Measurements from ENCODE around the gene MYL6.
"Not testable (repeated sequence)": the region's sequence is repeated elsewhere in the genome, so short reads cannot be mapped to it uniquely, and the experiment has no call there.

MYL6 gene

GRCh38 chr12:56129942-56130495 is 28.1 kb upstream of the MYL6 start:
- DNase-seq = no peak

GRCh38 chr12:56130876-56131275 is 27.3 kb upstream of the MYL6 start:
- no peak for DNase-seq

GRCh38 chr12:56134897-56135296 is 23.3 kb upstream of the MYL6 start:
- no peak for DNase-seq

- DNase-seq = no peak
Measured at GRCh38 chr12:56137853-56138571, 20.1 kb upstream of the MYL6 start.

- DNase-seq = no peak
Measured at GRCh38 chr12:56141946-56142784, 16.0 kb upstream of the MYL6 start.

GRCh38 chr12:56143217-56143616 is 14.9 kb upstream of the MYL6 start:
- no peak for DNase-seq

- DNase-seq = no peak
Measured at GRCh38 chr12:56143870-56144269, 14.3 kb upstream of the MYL6 start.

- DNase-seq = no peak
Measured at GRCh38 chr12:56145217-56145616, 12.9 kb upstream of the MYL6 start.

GRCh38 chr12:56146492-56147460 is 11.4 kb upstream of the MYL6 start:
- DNase-seq = no peak

GRCh38 chr12:56150563-56150962 is 7.6 kb upstream of the MYL6 start:
- DNase-seq = no peak

- no peak for DNase-seq
Measured at GRCh38 chr12:56151672-56152131, 6.5 kb upstream of the MYL6 start.

GRCh38 chr12:56152132-56152755 is 5.9 kb upstream of the MYL6 start, which contains the start of gene MYL6B:
Gene MYL6B (plus strand): TSS chr12:56152587. CDS start chr12:56153919, 1,332 bp downstream.
- DNase-seq = peak; percentile 62

GRCh38 chr12:56152756-56153677 is 5.1 kb upstream of the MYL6 start:
- no peak for DNase-seq

- no peak for DNase-seq
Measured at GRCh38 chr12:56153678-56154065, 4.5 kb upstream of the MYL6 start.

- DNase-seq = no peak
Measured at GRCh38 chr12:56154246-56154771, 3.9 kb upstream of the MYL6 start.

- no peak for DNase-seq
Measured at GRCh38 chr12:56154818-56155217, 3.3 kb upstream of the MYL6 start.

- no peak for DNase-seq
Measured at GRCh38 chr12:56155256-56155845, 2.8 kb upstream of the MYL6 start.

- not testable (repeated sequence) for DNase-seq
Measured at GRCh38 chr12:56156464-56157200, 1.5 kb upstream of the MYL6 start.
